Keratinocyte (primary cell): ENCODE data around the gene LAMA2. TPM values are rescaled to one million over a fixed set of nuclear protein-coding genes. Genes with fewer than 3 reads are reported as not detected.

Experiments
- DNase-seq: peaks from one replicate; pipeline ENCODE4 v3.0.0-alpha.2; 2011; ENCODE audit warnings: low read depth, missing footprints, low spot score
- FAIRE-seq: peaks from 2 replicates; lab custom pipeline; 2011; peaks lifted over from hg19 to GRCh38; lab: Jason Lieb, UNC
- H2AFZ ChIP-seq: 2 replicates; pipeline ENCODE4 v1.6.0; 2012; ENCODE audit warnings: low read length, control low read depth, inconsistent platforms; ENCODE audit not compliant: control insufficient read depth
- H3K27ac ChIP-seq: 2 replicates; pipeline ENCODE4 v1.5.1; 2011; ENCODE audit warnings: low read length; ENCODE audit not compliant: control insufficient read depth, insufficient read depth
- H3K27me3 ChIP-seq: 3 replicates; pipeline ENCODE4 v1.6.0; 2011; ENCODE audit warnings: low read length; ENCODE audit not compliant: control insufficient read depth, insufficient read depth; ENCODE audit errors: extremely low read depth
- H3K36me3 ChIP-seq, 2 experiments: 2 replicates in 1 of 2; 3 replicates in 1 of 2; pipeline ENCODE4 v1.5.1; 2011; ENCODE audit warnings: low read length in 2 of 2, mild to moderate bottlenecking in 1 of 2; ENCODE audit not compliant: control insufficient read depth in 2 of 2, insufficient read depth in 2 of 2; ENCODE audit errors: extremely low read depth in 1 of 2
- H3K4me1 ChIP-seq: 3 replicates; pipeline ENCODE4 v1.5.1; 2011; ENCODE audit warnings: low read length; ENCODE audit not compliant: control insufficient read depth, insufficient read depth; ENCODE audit errors: extremely low read depth
- H3K4me2 ChIP-seq: 3 replicates; pipeline ENCODE4 v1.6.0; 2011; ENCODE audit warnings: low read depth, low read length; ENCODE audit not compliant: control insufficient read depth, insufficient read depth; ENCODE audit errors: extremely low read depth
- H3K4me3 ChIP-seq, 3 experiments: fragments of 200-600 bp in 1 of 3; sonication (generic) in 1 of 3; 2 replicates in 2 of 3; 3 replicates in 1 of 3; pipeline ENCODE4 v1.5.1; 2011 to 2016; ENCODE audit warnings: low read length in 3 of 3, mild to moderate bottlenecking in 3 of 3, control low read depth in 2 of 3, inconsistent platforms in 1 of 3, low read depth in 1 of 3, mixed read lengths in 1 of 3, mixed run types in 1 of 3, moderate library complexity in 1 of 3; ENCODE audit not compliant: control insufficient read depth in 2 of 3, insufficient read depth in 2 of 3; ENCODE audit errors: extremely low read depth in 1 of 3
- H3K79me2 ChIP-seq: 2 replicates; pipeline ENCODE4 v1.6.0; 2012; ENCODE audit warnings: low read length; ENCODE audit not compliant: control insufficient read depth, insufficient read depth
- H3K9ac ChIP-seq: 3 replicates; pipeline ENCODE4 v1.6.0; 2011; ENCODE audit warnings: low read length; ENCODE audit not compliant: control insufficient read depth, insufficient read depth; ENCODE audit errors: extremely low read depth
- H3K9me1 ChIP-seq: 3 replicates; pipeline ENCODE4 v1.6.0; 2011; ENCODE audit warnings: low read length; ENCODE audit not compliant: control insufficient read depth, insufficient read depth; ENCODE audit errors: extremely low read depth
- H3K9me3 ChIP-seq: 2 replicates; pipeline ENCODE4 v1.5.1; 2012; ENCODE audit warnings: low read depth, low read length; ENCODE audit not compliant: control insufficient read depth
- H4K20me1 ChIP-seq: 3 replicates; pipeline ENCODE4 v1.6.0; 2011; ENCODE audit warnings: low read length; ENCODE audit not compliant: control insufficient read depth, insufficient read depth; ENCODE audit errors: extremely low read depth
- CTCF ChIP-seq, 3 experiments: IDR thresholded peaks in 1 of 3; conservative IDR thresholded peaks in 1 of 3; optimal IDR thresholded peaks in 1 of 3; 2 replicates in 2 of 3; 3 replicates in 1 of 3; pipeline versions ENCODE3 to v1.5.1; 2011; ENCODE audit warnings: low read length in 3 of 3, mild to moderate bottlenecking in 3 of 3, moderate library complexity in 2 of 3, control low read depth in 1 of 3, inconsistent platforms in 1 of 3; ENCODE audit not compliant: insufficient read depth in 2 of 3; ENCODE audit errors: extremely low read depth in 1 of 3
- EZH2 ChIP-seq: IDR thresholded peaks from one replicate; pipeline ENCODE4 v1.6.1; 2012; ENCODE audit warnings: inconsistent platforms, mild to moderate bottlenecking, low read length, moderate library complexity
- dilution Hi-C: fragments of 300-500 bp; cut with MboI; formaldehyde crosslinking; loops from one replicate; pipeline ENCODE4 v1.7.0; 2020; ENCODE audit warnings: low sequenced_read_pairs; ENCODE audit not compliant: extremely low pct_ligation_motif_present
- polyA plus RNA-seq, 5 experiments: library from polyadenylated mRNA; depleted of rRNA in 3 of 5; stranded (reverse) in 3 of 5; stranded (forward) in 1 of 5; unstranded in 1 of 5; fragments of >200 nt; gene quantifications; 1 replicate in 1 of 5; 2 replicates in 3 of 5; 3 replicates in 1 of 5; pipeline versions ENCODE4 v1.2.1 to v1.2.3, GENCODE V29; 2011 to 2012; ENCODE audit warnings: missing spikeins in 2 of 5, low read depth in 1 of 5, low replicate concordance in 1 of 5

Gene LAMA2
- polyA plus RNA-seq, 1 donor (not counting 4 experiments of a cell fraction or from before 2014, with no cell fraction given), result 1.4 TPM

GRCh38 chr6:129269076-129269475 lies 386.1 kb downstream of the LAMA2 start:
- no peak for FAIRE-seq
- no peak overlapping the region for H2AFZ ChIP-seq
- H3K9me1 ChIP-seq, result no peaks in the 10 kb centered on the region
- H3K36me3 ChIP-seq, result no peaks in the 10 kb centered on the region
- no peak overlapping the region for H3K4me2 ChIP-seq
- H3K4me3 ChIP-seq, result no peak overlapping the region
- dilution Hi-C loops, result loop anchor here (25.0 kb wide), 1 partner anchor 457 kb away; no protein-coding TSS in a partner anchor
- no peaks in the 10 kb centered on the region for H4K20me1 ChIP-seq
- TF ChIP-seq CTCF (optimal IDR thresholded peaks at IDR 0.05 in 1 of 3, IDR thresholded peaks at IDR 0.05 in 1 of 3, conservative IDR thresholded peaks at IDR 0.05 in 1 of 3; ENCODE audit: extremely low read depth in 1 of 3, insufficient read depth in 2 of 3, low read length in 3 of 3) (no peak), EZH2 (no peak)
- no peaks in the 10 kb centered on the region for H3K9me3 ChIP-seq
- DNase-seq, result no peak
- no peaks in the 10 kb centered on the region for H3K79me2 ChIP-seq
- no peaks in the 10 kb centered on the region for H3K27me3 ChIP-seq
- no peaks in the 10 kb centered on the region for H3K4me1 ChIP-seq
- no peak overlapping the region for H3K9ac ChIP-seq
- no peak overlapping the region for H3K27ac ChIP-seq

GRCh38 chr6:129269891-129270290 lies 387.0 kb downstream of the LAMA2 start:
- TF ChIP-seq CTCF (optimal IDR thresholded peaks at IDR 0.05 in 1 of 3, IDR thresholded peaks at IDR 0.05 in 1 of 3, conservative IDR thresholded peaks at IDR 0.05 in 1 of 3; ENCODE audit: extremely low read depth in 1 of 3, insufficient read depth in 2 of 3, low read length in 3 of 3), result no peak
- no peak for TF ChIP-seq EZH2
- Histone ChIP-seq H2AFZ (no peak overlapping the region), H3K27me3 (no peaks in the 10 kb centered on the region), H3K27ac (no peak overlapping the region), H4K20me1 (no peaks in the 10 kb centered on the region), H3K4me2 (no peak overlapping the region), H3K79me2 (no peaks in the 10 kb centered on the region), H3K9me1 (no peaks in the 10 kb centered on the region), H3K4me3 (no peak overlapping the region), H3K9ac (no peak overlapping the region), H3K36me3 (no peaks in the 10 kb centered on the region), H3K4me1 (no peaks in the 10 kb centered on the region), H3K9me3 (no peaks in the 10 kb centered on the region)
- dilution Hi-C loops, result loop anchor here (25.0 kb wide), 1 partner anchor 458 kb away; no protein-coding TSS in a partner anchor
- FAIRE-seq, result no peak
- DNase-seq, result no peak
